HG03575 (cell line): ENCODE measurements around the gene THAP4.

Experiments used
- ATAC-seq: cut with Tn5 transposase; IDR thresholded peaks from one replicate; pipeline ENCODE4 v1.9.1; 2021; ENCODE audit not compliant: unreplicated experiment, insufficient number of reproducible peaks, low FRiP score; ENCODE audit errors: extremely low read depth

THAP4 gene

GRCh38 chr2:241559323-241560161 lies 77.4 kb downstream of the THAP4 start:
- no peak for ATAC-seq

DNA sequence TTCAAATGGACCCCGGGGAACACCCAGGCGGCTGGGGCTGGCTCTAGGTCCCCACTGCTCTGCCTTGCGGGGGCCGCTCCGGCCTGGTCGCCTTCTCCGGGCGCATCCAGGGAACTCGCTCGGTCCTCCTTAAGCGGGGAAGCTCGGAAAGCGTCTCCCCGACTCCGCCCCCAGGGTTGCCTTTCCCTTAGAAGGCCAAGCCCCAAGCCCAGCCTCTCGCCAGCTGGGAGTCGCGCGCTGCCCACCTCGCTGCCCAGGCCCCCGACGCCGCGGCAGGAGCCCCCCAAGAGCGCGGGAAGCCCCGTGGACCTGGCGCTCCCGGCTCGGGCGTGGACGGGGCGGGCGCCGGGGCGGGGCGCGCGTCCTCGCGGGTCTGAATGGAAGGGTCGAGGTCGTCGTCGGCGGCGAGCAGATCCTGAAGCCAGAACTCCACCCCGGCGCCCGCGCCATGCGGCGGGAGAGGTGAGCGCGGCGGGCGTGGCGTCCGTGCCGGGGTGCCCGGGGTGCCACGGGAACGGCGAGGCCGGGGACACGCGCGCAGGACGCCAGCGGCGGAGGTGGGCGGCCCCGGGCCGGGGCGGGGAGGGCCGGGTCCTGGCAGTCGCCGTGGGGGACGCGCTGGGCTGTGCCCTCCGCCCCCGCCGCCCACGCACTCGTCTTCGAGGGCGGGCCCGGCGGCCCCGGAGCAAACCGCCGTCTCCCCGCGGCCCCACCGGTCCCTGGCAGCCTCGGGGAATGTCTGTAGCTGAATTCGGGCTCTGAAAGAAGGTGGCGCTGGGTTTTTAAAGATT lies 78.2 kb downstream of the THAP4 start, which contains the start of gene BOK:
BOK (plus strand) TSS at position 214 of the 791 bp plus-strand sequence. CDS start 739 bp downstream, outside the sequence.
- no peak for ATAC-seq

GRCh38 chr2:241556746-241557145 lies 80.2 kb downstream of the THAP4 start:
- ATAC-seq, result no peak

- no peak for ATAC-seq
Observed at GRCh38 chr2:241555711-241556110, 81.2 kb downstream of the THAP4 start.

GRCh38 chr2:241554610-241555322 lies 82.2 kb downstream of the THAP4 start:
- no peak for ATAC-seq

DNA sequence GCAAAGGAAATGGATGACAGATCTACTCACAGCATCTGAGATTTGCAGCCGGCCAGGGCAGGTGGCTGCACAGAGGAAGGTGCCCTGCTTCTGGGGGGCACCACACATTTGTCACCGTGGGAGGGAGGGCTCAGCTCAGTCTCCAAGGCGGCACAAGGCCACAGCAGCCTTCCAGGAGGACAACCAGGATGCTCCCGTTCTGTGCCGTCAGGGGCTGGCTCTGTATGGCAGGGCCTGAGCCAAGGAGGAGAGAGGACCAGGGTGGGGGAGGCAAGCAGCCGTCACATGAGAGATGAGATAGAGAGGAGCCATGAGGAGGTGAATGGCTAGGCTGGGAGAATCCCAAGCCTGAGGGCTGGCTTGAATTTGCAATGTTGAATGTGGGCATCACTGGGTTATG lies 83.0 kb downstream of the THAP4 start:
- ATAC-seq, result no peak

DNA sequence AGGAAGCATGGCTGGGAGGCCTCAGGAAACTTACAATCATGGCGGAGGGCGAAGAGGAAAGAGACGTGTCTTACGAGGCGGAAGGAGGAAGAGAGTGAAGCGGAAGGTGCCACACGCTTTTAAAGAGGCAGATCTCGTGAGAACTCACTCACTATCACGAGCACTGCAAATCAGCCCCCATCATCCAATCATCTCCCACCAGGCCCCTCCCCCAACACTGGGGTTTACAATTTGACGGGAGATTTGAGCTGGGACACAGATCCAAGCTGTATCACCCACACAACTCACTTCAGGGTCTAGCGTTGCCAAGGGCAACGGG lies 83.5 kb downstream of the THAP4 start:
- no peak for ATAC-seq

DNA sequence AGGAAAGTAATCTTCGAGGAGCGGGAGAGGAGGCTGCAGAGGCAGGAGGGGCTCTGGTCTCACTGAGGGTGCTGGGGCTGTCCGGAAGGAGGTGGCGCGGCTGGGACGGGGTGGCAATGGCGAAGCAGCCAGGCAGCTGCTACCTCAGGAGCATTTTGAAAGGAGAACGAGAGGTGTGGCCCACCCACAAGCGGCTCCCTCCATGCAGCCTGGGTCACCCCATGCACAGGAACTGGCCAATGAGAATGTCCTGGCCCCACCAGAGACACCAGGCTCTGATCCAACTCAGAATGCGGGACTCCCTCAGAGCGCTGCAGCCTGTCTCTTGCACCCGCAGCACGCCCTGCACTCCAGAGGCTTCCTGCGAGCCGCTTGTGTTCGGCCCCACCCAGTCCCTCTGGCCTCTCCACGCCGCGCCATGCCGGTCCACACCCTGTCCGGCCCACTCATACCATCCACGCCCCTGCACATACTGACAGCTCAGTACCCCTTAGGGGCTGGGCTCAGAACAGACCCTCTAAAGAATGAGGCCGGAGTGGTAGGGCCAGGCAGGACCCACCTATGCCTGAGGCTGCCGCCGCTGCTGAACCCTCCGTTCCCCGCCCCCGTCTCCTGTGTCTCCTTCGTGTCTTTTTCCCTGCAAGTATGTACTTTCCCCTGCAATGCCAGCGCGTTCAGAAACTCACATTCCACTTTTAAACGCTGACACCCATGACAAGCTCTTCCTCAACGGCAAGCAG lies 84.8 kb downstream of the THAP4 start:
- no peak for ATAC-seq

DNA sequence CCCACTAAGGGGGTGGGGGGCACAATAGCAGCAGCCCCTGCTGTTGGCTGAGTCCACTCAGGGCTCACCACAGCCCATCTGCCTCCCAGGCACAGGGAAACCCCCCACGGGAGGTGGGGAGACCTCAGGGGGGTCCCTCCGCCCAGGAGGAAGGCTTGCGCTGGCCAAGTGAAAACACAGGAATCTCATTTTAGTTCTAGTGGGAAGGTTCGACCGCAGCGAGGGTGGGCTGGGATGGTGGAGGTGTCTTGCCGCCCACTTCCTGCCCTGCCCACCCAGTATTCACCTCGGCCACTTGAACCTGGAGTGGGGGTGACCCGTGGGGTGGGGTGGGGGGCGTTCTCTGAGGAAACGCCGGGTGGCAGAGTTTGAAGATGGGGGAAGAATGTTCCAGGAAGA lies 85.4 kb downstream of the THAP4 start:
- ATAC-seq, result no peak

GRCh38 chr2:241550616-241551580 lies 86.1 kb downstream of the THAP4 start:
- ATAC-seq, result no peak

DNA sequence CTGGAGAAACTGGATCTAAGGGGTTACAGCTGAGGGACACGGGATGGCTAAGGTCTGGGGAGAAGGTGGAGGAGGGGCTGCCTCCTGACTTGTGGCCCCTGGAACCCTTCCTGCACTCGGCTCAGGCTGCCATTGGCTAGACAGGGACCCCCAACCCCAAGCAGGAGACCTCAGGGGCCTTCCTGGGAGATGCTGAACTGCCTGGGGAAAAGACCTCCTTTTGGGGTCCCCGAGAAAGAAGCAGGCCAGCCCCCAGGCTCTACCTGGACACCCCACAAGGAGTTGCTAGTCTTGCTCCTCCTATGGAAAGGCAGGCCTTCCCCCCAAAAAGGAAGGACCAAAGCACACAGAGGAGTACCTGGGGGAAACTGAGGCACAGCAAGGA lies 88.5 kb downstream of the THAP4 start:
- no peak for ATAC-seq

GRCh38 chr2:241547781-241548450 lies 89.0 kb downstream of the THAP4 start:
- ATAC-seq, result no peak

GRCh38 chr2:241546771-241547498 lies 90.0 kb downstream of the THAP4 start:
- ATAC-seq, result no peak

DNA sequence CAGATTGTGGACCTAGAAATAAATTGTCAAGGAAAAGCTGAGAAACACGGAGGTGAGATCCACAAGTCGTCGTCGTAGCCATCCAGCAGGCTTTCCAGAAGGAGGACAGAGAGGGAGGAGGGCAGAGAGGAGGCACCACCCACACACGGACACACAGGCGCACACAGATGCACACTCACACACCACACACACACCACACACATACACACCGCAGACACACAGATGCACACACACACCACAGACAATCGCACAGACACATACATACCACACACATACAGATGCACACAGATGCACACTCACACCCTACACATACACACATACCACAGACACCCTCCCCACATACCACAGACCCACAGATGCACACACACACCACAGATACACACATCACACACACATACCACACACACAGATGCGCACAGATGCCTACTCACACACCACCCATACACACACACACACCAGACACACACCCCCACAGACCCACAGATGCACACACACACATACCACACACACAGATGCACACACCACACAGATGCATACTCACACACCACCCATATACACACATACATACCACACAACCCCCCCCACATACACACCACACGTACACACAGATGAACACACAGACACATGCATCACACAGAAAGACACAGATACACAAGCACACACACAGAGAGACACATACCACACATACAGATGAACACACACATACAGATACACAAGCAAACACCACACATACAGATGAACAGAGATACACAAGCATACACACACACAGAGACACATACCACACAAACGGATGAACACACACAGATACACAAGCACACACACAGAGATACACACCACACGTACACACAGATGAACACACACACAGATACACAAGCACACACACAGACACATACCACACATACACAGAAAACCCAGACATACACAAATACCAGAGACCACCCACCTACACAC lies 91.2 kb downstream of the THAP4 start:
- no peak for ATAC-seq

DNA sequence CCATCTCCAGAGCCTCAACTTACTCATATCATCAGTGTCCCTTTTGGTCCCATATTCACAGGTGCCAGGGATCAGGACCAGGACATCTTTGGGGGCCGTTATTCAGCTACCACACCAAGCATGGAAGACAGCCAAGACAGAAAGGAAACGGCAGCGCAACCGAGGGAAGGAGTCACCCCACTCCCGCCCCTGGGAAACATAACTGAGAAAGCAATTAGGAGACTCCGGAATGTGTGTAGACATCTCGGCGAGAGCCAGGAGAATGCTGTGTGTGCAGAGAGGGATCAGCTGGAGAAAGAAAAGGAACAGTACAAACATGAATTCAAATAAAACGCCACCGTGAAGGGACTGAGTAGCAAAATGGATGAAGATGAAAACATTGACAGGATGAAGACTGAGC lies 91.9 kb downstream of the THAP4 start:
- ATAC-seq, result no peak

DNA sequence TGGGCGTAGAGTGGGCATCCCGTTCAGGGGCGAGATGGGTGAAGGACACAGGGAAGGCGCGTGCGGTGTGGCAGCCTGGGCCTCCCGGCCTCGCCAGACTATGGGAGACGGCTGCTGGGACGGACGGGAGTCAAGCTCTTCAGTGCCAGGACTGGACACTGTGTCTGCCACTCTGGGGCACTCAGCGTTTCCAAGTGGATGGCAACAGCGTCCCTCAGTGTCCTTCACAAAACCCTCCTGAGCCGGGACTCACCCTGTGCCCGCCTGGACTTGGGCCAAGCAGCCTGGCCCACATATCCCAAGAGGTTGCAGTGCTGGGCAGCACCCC lies 94.7 kb downstream of the THAP4 start:
- ATAC-seq, result no peak
